Caco-2 (cell line): Measurements from ENCODE around the gene BCL7B. TPM values are rescaled to one million over a fixed set of nuclear protein-coding genes. Genes with fewer than 3 reads are reported as not detected.

ENCODE experiments used
- BruUV-seq: library from RNA; stranded (reverse); fragments of 400-500 nt; replicated peaks from 2 replicates; lab custom pipeline; 2021; lab: Mats Ljungman, UMichigan
- CTCF ChIA-PET: fragments of 300-600 bp; sonication (Branson Sonifier 250); formaldehyde crosslinking; loops from one replicate; lab custom pipeline; 2022; ENCODE audit warnings: antibody characterized with exemption; lab: Charles Lee
- POLR2A ChIA-PET: fragments of 300-600 bp; sonication (Branson Sonifier 250); formaldehyde crosslinking; loops from one replicate; lab custom pipeline; 2022; ENCODE audit warnings: antibody characterized with exemption; lab: Charles Lee
- DNase-seq, 2 experiments: peaks; one replicate each; pipeline versions ENCODE4 v3.0.0 to v3.0.0-alpha.2; 2020 to 2022
- H3K27me3 ChIP-seq: replicated peaks from 2 replicates; pipeline ENCODE4 v1.6.0; 2011; ENCODE audit warnings: low read length; ENCODE audit not compliant: control insufficient read depth, insufficient read depth
- H3K36me3 ChIP-seq: 2 replicates; pipeline ENCODE4 v1.5.1; 2011; ENCODE audit warnings: low read length; ENCODE audit not compliant: control insufficient read depth, insufficient read depth
- H3K4me1 ChIP-seq: fragments of 250-450 bp; sonication (Bioruptor Pico); 2 replicates; pipeline ENCODE4 v1.5.1; 2020; ENCODE audit warnings: mild to moderate bottlenecking
- H3K4me3 ChIP-seq: 2 replicates; pipeline ENCODE4 v1.5.1; 2011; ENCODE audit warnings: low read depth, mild to moderate bottlenecking, control low read depth, low read length
- H3K9me3 ChIP-seq: fragments of 250-450 bp; sonication (Bioruptor Pico); 2 replicates; pipeline ENCODE4 v1.5.1; 2020; ENCODE audit warnings: mild to moderate bottlenecking, moderate library complexity
- H3K27ac Mint-ChIP-seq: one replicate; pipeline ENCODE4 v1.8.0; 2022; ENCODE audit warnings: mixed read lengths; ENCODE audit not compliant: unreplicated experiment
- H3K27me3 Mint-ChIP-seq: one replicate; pipeline ENCODE4 v1.8.0; 2022; ENCODE audit warnings: mixed read lengths; ENCODE audit not compliant: insufficient read depth, unreplicated experiment
- H3K36me3 Mint-ChIP-seq: one replicate; pipeline ENCODE4 v1.8.0; 2022; ENCODE audit warnings: mild to moderate bottlenecking, mixed read lengths; ENCODE audit not compliant: insufficient read depth, unreplicated experiment
- H3K4me1 Mint-ChIP-seq: one replicate; pipeline ENCODE4 v1.8.0; 2022; ENCODE audit warnings: low read depth, mixed read lengths; ENCODE audit not compliant: unreplicated experiment
- H3K4me3 Mint-ChIP-seq: one replicate; pipeline ENCODE4 v1.8.0; 2022; ENCODE audit warnings: mild to moderate bottlenecking, moderate library complexity, mixed read lengths; ENCODE audit not compliant: unreplicated experiment
- H3K9me3 Mint-ChIP-seq: one replicate; pipeline ENCODE4 v1.8.0; 2022; ENCODE audit warnings: mixed read lengths; ENCODE audit not compliant: unreplicated experiment
- CTCF ChIP-seq, 2 experiments: fragments of 200-600 bp in 1 of 2; IDR thresholded peaks; 1 replicate in 1 of 2; 2 replicates in 1 of 2; pipeline versions ENCODE4 v1.5.1 to v1.8.0; 2011 to 2022; ENCODE audit warnings: antibody characterized with exemption in 1 of 2, control low read depth in 1 of 2, inconsistent platforms in 1 of 2, low read depth in 1 of 2, low read length in 1 of 2, mild to moderate bottlenecking in 1 of 2, moderate library complexity in 1 of 2; ENCODE audit not compliant: insufficient read depth in 1 of 2, severe bottlenecking in 1 of 2, unreplicated experiment in 1 of 2
- intact Hi-C: fragments of 100-400 bp; cut with micrococcal nuclease; formaldehyde crosslinking; loops from one replicate; pipeline ENCODE4 v1.10.0; 2022; ENCODE audit not compliant: unreplicated experiment
- total RNA-seq: library from RNA; stranded (reverse); gene quantifications from 2 replicates; pipeline ENCODE4 v1.2.3, GENCODE V29; 2022

Gene BCL7B
- total RNA-seq, 1 experiment from 2014 or later = 74.6 TPM

GRCh38 chr7:73504920-73505319, 52.6 kb downstream of the BCL7B start:
- Mint-ChIP-seq H3K4me1 (no peaks in the 10 kb centered on the region), H3K9me3 (no peaks in the 10 kb centered on the region), H3K4me3 (no peak overlapping the region), H3K27me3 (no peaks in the 10 kb centered on the region), H3K27ac (no peak overlapping the region), H3K36me3 (peaks cover 100% of the 10 kb centered on the region)
- Histone ChIP-seq H3K4me1 (no peaks in the 10 kb centered on the region), H3K36me3 (peaks cover 4% of the 10 kb centered on the region), H3K27me3 (no peaks in the 10 kb centered on the region), H3K4me3 (no peak overlapping the region), H3K9me3 (no peaks in the 10 kb centered on the region)
- POLR2A ChIA-PET = interaction anchor here (0.6 kb wide), 1 partner anchor 16 kb away, joined by 3 read pairs; no protein-coding TSS in a partner anchor
- TSS peak; percentile 8 for BruUV-seq
- TF ChIP-seq CTCF (IDR thresholded peaks at IDR 0.05; ENCODE audit: insufficient read depth in 1 of 2, low read depth in 1 of 2, low read length in 1 of 2, severe bottlenecking in 1 of 2, unreplicated experiment in 1 of 2) = no peak
- no peak for DNase-seq
- intact Hi-C loops = no loop called here
- CTCF ChIA-PET = no interaction called here

GRCh38 chr7:73504017-73504416, 53.5 kb downstream of the BCL7B start:
- Mint-ChIP-seq H3K27ac (no peak overlapping the region), H3K36me3 (peaks cover 100% of the 10 kb centered on the region), H3K4me3 (no peak overlapping the region), H3K4me1 (no peaks in the 10 kb centered on the region), H3K27me3 (no peaks in the 10 kb centered on the region), H3K9me3 (no peaks in the 10 kb centered on the region)
- Histone ChIP-seq H3K27me3 (no peaks in the 10 kb centered on the region), H3K36me3 (peaks cover 6% of the 10 kb centered on the region), H3K9me3 (no peaks in the 10 kb centered on the region), H3K4me3 (no peak overlapping the region), H3K4me1 (no peaks in the 10 kb centered on the region)
- no TSS peak for BruUV-seq
- no peak for DNase-seq
- intact Hi-C loops = no loop called here
- TF ChIP-seq CTCF (IDR thresholded peaks at IDR 0.05; ENCODE audit: insufficient read depth in 1 of 2, low read depth in 1 of 2, low read length in 1 of 2, severe bottlenecking in 1 of 2, unreplicated experiment in 1 of 2) = no peak
- ChIA-PET CTCF (no interaction called here), POLR2A (interaction anchor here (0.6 kb wide), 1 partner anchor 17 kb away, joined by 3 read pairs; no protein-coding TSS in a partner anchor)

GRCh38 chr7:73503229-73503628, 54.3 kb downstream of the BCL7B start:
- Mint-ChIP-seq H3K36me3 (peaks cover 100% of the 10 kb centered on the region), H3K4me3 (no peak overlapping the region), H3K9me3 (no peaks in the 10 kb centered on the region), H3K27me3 (no peaks in the 10 kb centered on the region), H3K4me1 (no peaks in the 10 kb centered on the region), H3K27ac (no peak overlapping the region)
- Histone ChIP-seq H3K9me3 (no peaks in the 10 kb centered on the region), H3K36me3 (peaks cover 6% of the 10 kb centered on the region), H3K4me1 (no peaks in the 10 kb centered on the region), H3K27me3 (no peaks in the 10 kb centered on the region), H3K4me3 (no peak overlapping the region)
- DNase-seq = no peak
- BruUV-seq = no TSS peak
- CTCF ChIA-PET = no interaction called here
- intact Hi-C loops = no loop called here
- no peak for TF ChIP-seq CTCF (IDR thresholded peaks at IDR 0.05; ENCODE audit: insufficient read depth in 1 of 2, low read depth in 1 of 2, low read length in 1 of 2, severe bottlenecking in 1 of 2, unreplicated experiment in 1 of 2)
- POLR2A ChIA-PET = no interaction called here
